ENCODE measurements around the gene LARP7.
"Not testable (repeated sequence)": the region's sequence is repeated elsewhere in the genome, so short reads cannot be mapped to it uniquely, and the experiment has no call there.

Gene LARP7

GRCh38 chr4:112650332-112650731 is 13.4 kb downstream of the LARP7 start:
- DNase-seq (ENCODE audit: low read depth in 2 of 2) = no peak

- no peak for DNase-seq (ENCODE audit: low read depth in 2 of 2)
Observed at GRCh38 chr4:112651641-112652040, 14.7 kb downstream of the LARP7 start.

DNA sequence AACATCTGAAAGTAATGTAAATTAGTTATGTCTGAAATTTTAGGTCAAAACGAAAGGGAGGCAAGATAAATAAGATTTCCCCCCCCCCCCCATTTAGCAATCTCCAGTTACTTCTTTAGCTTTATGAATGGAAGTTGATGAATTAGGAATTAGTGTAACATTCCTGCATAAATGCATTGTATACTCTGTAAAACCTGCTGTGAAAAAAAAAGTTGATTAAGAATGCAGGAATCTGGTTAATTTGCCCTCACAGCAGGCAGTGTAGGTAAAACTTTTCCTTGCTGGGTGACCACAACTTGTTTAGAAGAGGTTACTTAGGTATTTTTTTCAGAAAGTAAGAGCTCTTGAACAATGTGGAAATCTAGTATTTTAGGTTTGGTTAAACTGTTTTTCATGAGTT is 15.3 kb downstream of the LARP7 start:
- DNase-seq (ENCODE audit: low read depth in 2 of 2) = no peak

GRCh38 chr4:112655270-112655669 is 18.3 kb downstream of the LARP7 start:
- no peak for DNase-seq (ENCODE audit: low read depth in 2 of 2)

DNA sequence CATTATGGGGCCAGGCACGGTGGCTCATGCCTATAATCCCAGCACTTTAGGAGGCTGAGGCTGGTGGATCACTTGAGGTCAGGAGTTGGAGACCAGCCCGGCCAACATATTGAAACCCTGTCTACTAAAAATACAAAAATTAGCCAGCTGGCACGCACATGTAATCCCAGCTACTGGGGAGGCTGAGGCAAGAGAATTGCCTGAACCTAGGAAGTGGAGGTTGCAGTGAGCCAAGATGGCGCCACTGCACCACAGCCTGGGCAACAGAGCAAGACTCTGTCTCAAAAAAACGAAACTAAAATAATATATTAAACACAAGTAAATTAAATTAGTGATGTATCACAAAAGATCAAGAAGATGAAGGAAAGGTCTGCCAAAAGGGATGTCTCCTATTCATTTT is 19.2 kb downstream of the LARP7 start:
- DNase-seq (ENCODE audit: low read depth in 2 of 2) = not testable (repeated sequence)

- no peak for DNase-seq (ENCODE audit: low read depth in 2 of 2)
Observed at GRCh38 chr4:112664611-112665010, 27.7 kb downstream of the LARP7 start.

GRCh38 chr4:112668131-112668530 is 31.2 kb downstream of the LARP7 start:
- no peak for DNase-seq (ENCODE audit: low read depth in 2 of 2)

GRCh38 chr4:112673076-112673475 is 36.1 kb downstream of the LARP7 start:
- DNase-seq (ENCODE audit: low read depth in 2 of 2) = no peak

DNA sequence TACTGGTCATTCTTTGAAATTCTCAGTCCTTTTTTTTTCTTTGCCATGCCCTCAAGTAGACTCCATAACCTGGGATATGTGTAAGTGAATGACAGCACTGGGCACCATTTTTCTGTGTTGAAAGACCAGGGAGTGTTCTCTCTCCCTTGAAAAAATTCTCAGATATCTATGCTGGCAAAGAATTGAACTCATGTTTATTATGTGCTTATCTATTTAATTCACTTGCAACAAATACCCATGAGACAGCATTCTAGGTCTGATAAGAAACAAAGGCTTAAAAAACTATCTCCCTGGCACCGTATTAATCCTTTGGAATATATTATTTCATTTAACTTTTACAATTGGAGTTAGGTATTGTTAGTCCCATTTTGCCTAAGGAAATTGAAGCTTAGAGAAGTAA is 36.7 kb downstream of the LARP7 start:
- no peak for DNase-seq (ENCODE audit: low read depth in 2 of 2)

GRCh38 chr4:112674376-112674775 is 37.4 kb downstream of the LARP7 start:
- no peak for DNase-seq (ENCODE audit: low read depth in 2 of 2)

- DNase-seq (ENCODE audit: low read depth in 2 of 2) = no peak
Observed at GRCh38 chr4:112677519-112678091, 40.7 kb downstream of the LARP7 start.

DNA sequence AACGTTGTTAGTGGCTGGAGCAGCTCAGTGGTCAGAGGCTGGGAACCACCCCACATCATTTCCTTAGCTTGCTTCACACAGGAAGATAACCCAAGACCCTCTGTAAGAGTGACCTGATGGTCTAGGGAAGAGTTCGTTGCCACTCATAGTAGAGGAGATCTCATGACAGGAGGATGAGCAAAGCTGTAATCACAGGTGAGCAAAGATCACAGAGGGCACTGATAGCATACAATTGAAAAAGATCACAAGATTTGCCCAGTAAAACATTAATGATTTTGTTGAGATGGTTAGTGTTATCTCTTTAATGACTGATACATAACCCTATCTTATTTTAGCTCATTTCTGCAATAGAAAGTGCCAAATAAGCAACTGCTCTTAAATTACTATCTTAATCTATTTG is 44.1 kb downstream of the LARP7 start:
- DNase-seq (ENCODE audit: low read depth in 2 of 2) = no peak

DNA sequence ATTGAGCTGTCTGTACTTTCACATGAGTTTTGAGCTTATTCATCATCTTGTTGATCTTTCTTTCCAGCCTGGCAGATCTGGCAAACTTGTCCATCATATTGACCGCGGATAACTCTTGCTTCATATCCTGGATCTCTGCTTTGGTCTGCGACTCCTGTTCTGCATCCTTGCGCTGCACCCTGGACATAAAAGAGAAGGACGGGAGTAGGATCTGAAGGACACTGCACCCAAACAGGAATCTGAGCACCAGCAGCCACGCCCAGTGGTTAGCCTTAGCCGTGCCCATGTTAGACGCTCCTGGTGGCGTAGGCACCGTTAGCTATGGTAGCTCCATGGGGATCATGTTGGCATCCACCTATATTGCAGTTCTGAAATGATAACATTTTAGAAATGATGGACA is 56.6 kb downstream of the LARP7 start:
- DNase-seq (ENCODE audit: low read depth in 2 of 2) = no peak

- no peak for DNase-seq (ENCODE audit: low read depth in 2 of 2)
Observed at GRCh38 chr4:112700679-112701078, 63.7 kb downstream of the LARP7 start.

GRCh38 chr4:112702892-112703291 is 65.9 kb downstream of the LARP7 start:
- no peak for DNase-seq (ENCODE audit: low read depth in 2 of 2)

GRCh38 chr4:112704322-112704721 is 67.4 kb downstream of the LARP7 start:
- DNase-seq (ENCODE audit: low read depth in 2 of 2) = no peak

- DNase-seq (ENCODE audit: low read depth in 2 of 2) = no peak
Observed at GRCh38 chr4:112704991-112705845, 68.3 kb downstream of the LARP7 start.

DNA sequence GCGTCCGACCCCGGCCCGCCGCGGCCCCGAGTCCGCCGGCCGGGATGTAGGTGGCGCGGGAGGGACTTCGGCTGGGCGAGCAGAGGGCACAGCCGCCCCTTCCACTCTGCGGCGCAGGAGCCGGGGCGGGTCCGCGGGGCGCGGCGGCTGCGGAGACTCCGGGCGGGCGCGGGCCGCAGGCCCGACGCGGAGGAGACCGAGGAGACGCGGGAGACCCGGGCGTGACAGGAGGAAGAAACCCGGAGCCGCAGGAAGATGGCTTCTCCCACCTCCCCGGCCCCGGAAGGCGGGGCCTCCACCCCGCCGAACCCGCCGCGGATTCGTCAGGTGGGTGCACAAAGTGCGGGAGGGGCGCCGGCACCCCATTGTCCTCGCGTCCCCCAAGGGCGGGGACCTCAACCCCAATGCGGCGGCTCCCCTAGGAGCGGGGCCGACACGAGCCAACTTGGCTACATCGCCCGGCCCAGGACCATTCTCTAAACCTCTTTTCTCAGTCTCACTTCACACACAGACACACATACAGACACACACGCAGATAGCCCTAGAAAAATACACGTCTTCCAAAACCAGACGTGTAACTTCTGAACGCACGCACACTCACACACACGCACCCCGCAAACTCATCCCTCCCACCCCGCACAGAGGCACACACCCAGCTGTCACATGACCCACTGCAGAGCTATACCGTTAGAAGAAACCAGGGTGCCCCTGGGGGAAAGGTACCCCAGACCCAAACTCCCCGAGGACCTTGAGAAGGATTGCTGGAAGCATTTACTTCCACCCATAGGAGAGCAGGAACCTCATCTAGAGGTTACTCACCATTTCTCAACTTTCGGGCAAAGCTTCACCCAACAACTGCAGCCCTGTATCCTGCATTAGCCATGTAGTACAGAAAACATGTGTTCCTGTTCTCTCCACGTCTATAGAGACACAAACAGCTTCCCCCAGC is 69.2 kb downstream of the LARP7 start:
- not testable (repeated sequence) for DNase-seq (ENCODE audit: low read depth in 2 of 2)

- no peak for DNase-seq (ENCODE audit: low read depth in 2 of 2)
Observed at GRCh38 chr4:112706840-112707207, 69.9 kb downstream of the LARP7 start.
